ENCODE measurements around the gene DOC2A.
"Not testable (repeated sequence)": the region's sequence is repeated elsewhere in the genome, so short reads cannot be mapped to it uniquely, and the experiment has no call there.

The DOC2A gene

DNA sequence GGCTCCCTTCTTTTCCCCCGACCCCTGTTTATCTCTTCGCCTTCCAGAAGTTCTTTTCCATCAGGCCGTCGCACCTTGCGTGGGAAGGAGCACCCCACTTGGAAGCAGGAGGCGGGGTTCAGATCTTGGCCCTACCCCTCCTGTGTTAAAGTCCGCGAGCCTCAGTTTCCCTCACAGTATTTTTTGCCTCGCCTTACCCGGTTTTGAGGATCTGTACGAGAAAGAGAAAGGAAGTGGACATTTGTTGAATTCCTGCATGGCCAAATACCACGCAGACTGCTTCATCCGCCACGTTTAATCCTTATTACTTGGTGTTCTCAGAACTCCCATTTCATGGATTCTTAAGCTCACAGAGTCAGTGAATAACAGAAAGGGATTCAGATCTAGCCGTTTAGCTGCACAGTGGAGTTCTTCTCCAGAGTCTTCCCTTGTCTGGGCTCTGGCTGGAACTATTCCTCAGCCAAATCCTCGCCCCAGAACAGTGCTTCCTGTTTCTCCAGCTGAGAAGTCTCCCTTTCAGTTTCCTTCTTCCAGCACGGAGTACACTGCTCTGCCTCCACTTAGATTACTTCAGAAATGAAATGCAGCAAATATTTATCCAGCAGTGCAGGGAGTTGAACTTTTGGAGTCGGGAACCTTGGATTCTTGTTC, 48.4 kb downstream of the DOC2A start:
- no peaks in the 10 kb centered on the region for H3K36me3 ChIP-seq (ENCODE audit: control insufficient read depth, insufficient read depth, low read length)
- H2AFZ ChIP-seq = peak overlapping the region; percentile 100
- peaks cover 5% of the 10 kb centered on the region for H3K4me1 ChIP-seq
- TF ChIP-seq, protein P1, sequence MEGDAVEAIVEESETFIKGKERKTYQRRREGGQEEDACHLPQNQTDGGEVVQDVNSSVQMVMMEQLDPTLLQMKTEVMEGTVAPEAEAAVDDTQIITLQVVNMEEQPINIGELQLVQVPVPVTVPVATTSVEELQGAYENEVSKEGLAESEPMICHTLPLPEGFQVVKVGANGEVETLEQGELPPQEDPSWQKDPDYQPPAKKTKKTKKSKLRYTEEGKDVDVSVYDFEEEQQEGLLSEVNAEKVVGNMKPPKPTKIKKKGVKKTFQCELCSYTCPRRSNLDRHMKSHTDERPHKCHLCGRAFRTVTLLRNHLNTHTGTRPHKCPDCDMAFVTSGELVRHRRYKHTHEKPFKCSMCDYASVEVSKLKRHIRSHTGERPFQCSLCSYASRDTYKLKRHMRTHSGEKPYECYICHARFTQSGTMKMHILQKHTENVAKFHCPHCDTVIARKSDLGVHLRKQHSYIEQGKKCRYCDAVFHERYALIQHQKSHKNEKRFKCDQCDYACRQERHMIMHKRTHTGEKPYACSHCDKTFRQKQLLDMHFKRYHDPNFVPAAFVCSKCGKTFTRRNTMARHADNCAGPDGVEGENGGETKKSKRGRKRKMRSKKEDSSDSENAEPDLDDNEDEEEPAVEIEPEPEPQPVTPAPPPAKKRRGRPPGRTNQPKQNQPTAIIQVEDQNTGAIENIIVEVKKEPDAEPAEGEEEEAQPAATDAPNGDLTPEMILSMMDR (IDR thresholded peaks at IDR 0.05) = no peak
- peak overlapping the region; percentile 93 for H3K4me3 ChIP-seq (ENCODE audit: low read depth, low read length)
- H3K79me2 ChIP-seq = no peaks in the 10 kb centered on the region
- no peaks in the 10 kb centered on the region for H3K27me3 ChIP-seq (ENCODE audit: control insufficient read depth, insufficient read depth, low read length)
- no peak overlapping the region for H3K9ac ChIP-seq
- H3K4me2 ChIP-seq (ENCODE audit: low read length) = peak overlapping the region; percentile 80
- H3K9me3 ChIP-seq (ENCODE audit: control insufficient read depth, low read length) = no peaks in the 10 kb centered on the region
- H3K27ac ChIP-seq = peak overlapping the region; percentile 76

DNA sequence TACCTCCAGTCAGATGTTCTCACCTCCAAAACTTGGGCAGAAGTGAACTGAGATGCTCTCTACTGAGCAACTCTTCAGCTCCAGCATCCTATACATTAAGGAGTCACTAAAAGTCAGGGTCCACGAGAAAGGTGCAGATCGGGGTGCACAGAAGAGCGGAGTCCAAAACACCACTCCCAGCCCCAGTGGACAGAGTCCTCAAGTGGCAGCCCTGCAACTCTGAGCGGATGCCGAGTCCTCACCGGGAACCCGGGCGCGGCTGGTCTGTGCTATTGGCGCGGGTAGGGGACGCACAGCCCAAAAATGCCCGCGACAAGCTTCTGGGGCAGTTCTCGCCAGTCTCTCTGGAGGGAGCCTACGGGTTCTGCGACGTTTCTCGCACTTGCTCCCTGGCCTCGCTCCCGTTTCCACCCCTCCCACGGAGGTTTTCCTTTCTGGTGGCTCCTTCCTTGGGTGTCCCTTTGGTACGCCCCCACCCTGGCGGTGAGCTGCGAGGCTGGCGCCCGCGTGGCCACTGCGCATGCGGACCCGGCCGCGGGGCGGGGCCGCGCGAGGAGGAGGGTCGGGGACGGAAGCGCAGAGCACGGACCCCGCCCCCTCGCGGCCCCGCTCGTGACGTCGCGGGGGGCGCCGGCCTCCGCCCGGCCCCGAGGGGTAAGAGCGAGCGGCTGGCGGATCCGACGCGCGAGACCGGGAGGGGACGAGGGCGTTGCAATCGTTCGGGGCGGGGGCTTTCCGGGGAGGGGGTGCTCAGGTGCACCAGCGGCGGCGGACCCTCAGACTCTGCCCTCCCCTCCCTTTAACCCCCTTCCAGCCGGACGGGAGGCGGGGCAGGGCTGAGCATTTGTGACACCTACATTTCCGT, 49.1 kb downstream of the DOC2A start, which contains the start of gene TMEM219:
TMEM219 (plus strand) TSS at position 601 of the 865 bp plus-strand sequence. CDS start 1,065 bp downstream, outside the sequence.
- Histone ChIP-seq H3K4me1 (peaks cover 5% of the 10 kb centered on the region), H3K79me2 (no peaks in the 10 kb centered on the region), H3K27me3 (ENCODE audit: control insufficient read depth, insufficient read depth, low read length) (no peaks in the 10 kb centered on the region), H3K4me2 (ENCODE audit: low read length) (peak within 1 kb of the TSS; percentile 80), H2AFZ (peak within 1 kb of the TSS; percentile 100), H3K9me3 (ENCODE audit: control insufficient read depth, low read length) (no peaks in the 10 kb centered on the region), H3K36me3 (ENCODE audit: control insufficient read depth, insufficient read depth, low read length) (no peaks in the 10 kb centered on the region), H3K27ac (peak within 1 kb of the TSS; percentile 76), H3K9ac (peak within 1 kb of the TSS; percentile 19), H3K4me3 (ENCODE audit: low read depth, low read length) (peak within 1 kb of the TSS; percentile 93)
- TF ChIP-seq, protein P1 (IDR thresholded peaks at IDR 0.05) = peak; percentile 50

DNA sequence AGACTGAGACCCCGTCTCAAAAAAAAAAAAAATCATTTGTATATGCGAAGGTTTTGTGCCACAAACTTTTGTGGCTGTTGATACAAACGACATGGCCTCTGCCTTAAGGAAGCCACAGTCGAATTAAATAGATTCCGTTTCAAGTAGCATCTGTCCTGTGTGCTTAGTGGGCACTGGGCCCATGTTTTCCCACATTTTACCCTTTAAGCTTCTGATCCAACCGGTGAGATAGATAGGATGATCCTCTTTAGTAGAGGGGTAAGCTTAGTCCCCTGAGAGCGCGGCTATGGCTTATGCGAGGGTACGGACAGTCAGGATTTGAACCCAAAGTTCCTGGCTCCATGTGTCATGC, 49.7 kb downstream of the DOC2A start:
- Histone ChIP-seq H3K4me2 (ENCODE audit: low read length) (peak overlapping the region; percentile 80), H3K9ac (peak overlapping the region; percentile 19), H3K36me3 (ENCODE audit: control insufficient read depth, insufficient read depth, low read length) (no peaks in the 10 kb centered on the region), H3K79me2 (no peaks in the 10 kb centered on the region), H3K27me3 (ENCODE audit: control insufficient read depth, insufficient read depth, low read length) (no peaks in the 10 kb centered on the region), H3K27ac (peak overlapping the region; percentile 76), H2AFZ (peak overlapping the region; percentile 100), H3K4me3 (ENCODE audit: low read depth, low read length) (peak overlapping the region; percentile 93), H3K4me1 (peaks cover 5% of the 10 kb centered on the region), H3K9me3 (ENCODE audit: control insufficient read depth, low read length) (no peaks in the 10 kb centered on the region)
- TF ChIP-seq, protein P1 (IDR thresholded peaks at IDR 0.05) = no peak

DNA sequence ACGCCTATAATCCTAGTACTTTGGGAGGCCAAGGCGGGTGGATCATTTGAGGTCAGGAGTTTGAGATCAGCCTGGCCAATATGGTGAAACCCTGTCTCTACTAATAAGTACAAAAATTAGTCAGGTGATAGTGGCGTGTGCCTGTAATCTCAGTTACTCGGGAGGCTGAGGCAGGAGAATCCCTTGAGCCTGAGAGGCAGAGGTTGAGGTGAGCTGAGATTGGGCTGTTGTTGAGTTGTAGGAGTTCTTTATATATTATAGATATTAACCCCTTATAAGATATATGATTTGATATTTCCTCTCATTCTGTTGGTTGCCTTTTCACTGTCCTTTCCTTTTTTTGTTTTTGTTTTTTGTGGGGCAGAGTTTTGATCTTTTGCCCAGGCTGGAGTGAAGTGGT, 51.0 kb downstream of the DOC2A start:
- not testable (repeated sequence) for H3K27ac ChIP-seq; H3K9ac ChIP-seq; H3K9me3 ChIP-seq (ENCODE audit: control insufficient read depth, low read length); H3K79me2 ChIP-seq; H3K27me3 ChIP-seq (ENCODE audit: control insufficient read depth, insufficient read depth, low read length); H3K4me1 ChIP-seq; H3K4me2 ChIP-seq (ENCODE audit: low read length); H3K4me3 ChIP-seq (ENCODE audit: low read depth, low read length); H3K36me3 ChIP-seq (ENCODE audit: control insufficient read depth, insufficient read depth, low read length); H2AFZ ChIP-seq

DNA sequence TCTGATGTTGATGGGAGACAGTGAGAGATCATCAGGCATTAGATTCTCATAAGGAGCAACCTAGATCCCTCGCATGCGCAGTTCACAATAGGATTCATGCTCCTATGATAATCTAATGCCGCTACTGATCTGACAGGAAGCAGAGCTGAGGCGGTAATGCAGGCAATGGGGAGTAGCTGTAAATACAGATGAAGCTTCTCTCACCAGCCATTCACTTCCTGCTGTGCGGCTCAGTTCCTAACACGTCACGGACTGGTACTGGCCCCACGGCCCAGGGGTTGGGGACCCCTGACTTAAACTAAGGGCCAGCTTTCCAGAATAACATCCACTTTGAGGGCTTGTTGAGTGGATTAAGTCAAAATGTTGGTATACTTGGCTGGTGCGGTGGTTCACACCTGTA, 51.5 kb downstream of the DOC2A start:
- Histone ChIP-seq H3K4me1 (peaks cover 5% of the 10 kb centered on the region), H3K9ac (no peak overlapping the region), H2AFZ (no peak overlapping the region), H3K9me3 (ENCODE audit: control insufficient read depth, low read length) (no peaks in the 10 kb centered on the region), H3K4me2 (ENCODE audit: low read length) (no peak overlapping the region), H3K27me3 (ENCODE audit: control insufficient read depth, insufficient read depth, low read length) (no peaks in the 10 kb centered on the region), H3K27ac (no peak overlapping the region), H3K36me3 (ENCODE audit: control insufficient read depth, insufficient read depth, low read length) (no peaks in the 10 kb centered on the region), H3K79me2 (no peaks in the 10 kb centered on the region), H3K4me3 (ENCODE audit: low read depth, low read length) (no peak overlapping the region)
- TF ChIP-seq, protein P1 (IDR thresholded peaks at IDR 0.05) = no peak
